Uterus (tissue), 2 donors: ENCODE results near the gene AADACL4.

Experiments
- CTCF ChIP-seq, 4 experiments: fragments of 200-600 bp in 2 of 4; fragments of 450-650 bp in 2 of 4; sonication (generic) in 2 of 4; IDR thresholded peaks; one replicate each; pipeline ENCODE4 v1.5.1; 2016 to 2019; ENCODE audit warnings: antibody characterized with exemption in 4 of 4, mild to moderate bottlenecking in 2 of 4, moderate library complexity in 1 of 4
- POLR2A ChIP-seq, 2 donors: fragments of 450-650 bp; IDR thresholded peaks; one replicate each; pipeline ENCODE4 v1.6.1; 2016; ENCODE audit warnings: antibody characterized with exemption in 2 of 2, mild to moderate bottlenecking in 1 of 2, moderate library complexity in 1 of 2

GRCh38 chr1:12616709-12617373 lies 27.0 kb upstream of the AADACL4 start:
- TF ChIP-seq CTCF (IDR thresholded peaks at IDR 0.05) (no peak), POLR2A (IDR thresholded peaks at IDR 0.05) (no peak)
